GM18508 (cell line): ENCODE results near the gene ELMO3.

Experiments
- ATAC-seq: cut with Tn5 transposase; IDR thresholded peaks from one replicate; pipeline ENCODE4 v1.9.1; 2021; ENCODE audit warnings: moderate number of reproducible peaks; ENCODE audit not compliant: insufficient read depth, unreplicated experiment

The ELMO3 gene

GRCh38 chr16:67163164-67163998 is 35.5 kb upstream of the ELMO3 start:
- ATAC-seq = no peak

GRCh38 chr16:67163999-67164558 is 34.9 kb upstream of the ELMO3 start:
- ATAC-seq = no peak

- no peak for ATAC-seq
Measured at GRCh38 chr16:67164599-67165061, 34.3 kb upstream of the ELMO3 start, which contains the start of gene HSF4. Gene HSF4 (plus strand): TSS chr16:67164745. CDS start chr16:67164812, 67 bp downstream.

GRCh38 chr16:67165121-67166078 is 33.5 kb upstream of the ELMO3 start:
- ATAC-seq = no peak

GRCh38 chr16:67166110-67166547 is 32.8 kb upstream of the ELMO3 start:
- ATAC-seq = no peak

GRCh38 chr16:67166598-67167168 is 32.2 kb upstream of the ELMO3 start:
- ATAC-seq = no peak

- ATAC-seq = no peak
Measured at GRCh38 chr16:67167588-67167987, 31.3 kb upstream of the ELMO3 start.

- no peak for ATAC-seq
Measured at GRCh38 chr16:67169011-67169451, 29.9 kb upstream of the ELMO3 start.

- ATAC-seq = no peak
Measured at GRCh38 chr16:67169642-67170167, 29.2 kb upstream of the ELMO3 start.

- ATAC-seq = no peak
Measured at GRCh38 chr16:67170168-67170948, 28.6 kb upstream of the ELMO3 start, which contains the start of gene NOL3. Gene NOL3 (plus strand): TSS chr16:67170538.

GRCh38 chr16:67170949-67171649 is 27.8 kb upstream of the ELMO3 start:
- no peak for ATAC-seq

GRCh38 chr16:67173323-67173722 is 25.6 kb upstream of the ELMO3 start:
- ATAC-seq = no peak

GRCh38 chr16:67173808-67174705 is 24.9 kb upstream of the ELMO3 start:
- ATAC-seq = no peak

GRCh38 chr16:67174706-67175231 is 24.2 kb upstream of the ELMO3 start:
- ATAC-seq = no peak

GRCh38 chr16:67176662-67177061 is 22.3 kb upstream of the ELMO3 start:
- ATAC-seq = no peak

GRCh38 chr16:67177743-67178699 is 20.9 kb upstream of the ELMO3 start:
- ATAC-seq = no peak
